Kidney (tissue), 14 donors: ENCODE results near the gene PHF3. TPM values are rescaled to one million over a fixed set of nuclear protein-coding genes. Genes with fewer than 3 reads are reported as not detected.

Source experiments
- DNase-seq, 5 donors: peaks; one replicate each; pipeline ENCODE4 v3.0.0-alpha.2; 2013 to 2020
- FAIRE-seq: peaks from 2 replicates; lab custom pipeline; 2012; peaks lifted over from hg19 to GRCh38; lab: Jason Lieb, UNC
- H3K27ac ChIP-seq, 2 donors: one replicate each; pipeline ENCODE4 v1.7.0; 2013; ENCODE audit warnings: low read depth in 2 of 2, low read length in 2 of 2, inconsistent platforms in 1 of 2
- H3K27me3 ChIP-seq: one replicate; pipeline ENCODE4 v1.7.1; 2013; ENCODE audit warnings: low read length, inconsistent platforms; ENCODE audit not compliant: control insufficient read depth, insufficient read depth
- H3K36me3 ChIP-seq, 3 donors: one replicate each; pipeline versions ENCODE4 v1.7.0 to v1.7.1; 2013; ENCODE audit warnings: low read length in 3 of 3, control low read depth in 1 of 3, inconsistent platforms in 1 of 3; ENCODE audit not compliant: insufficient read depth in 3 of 3, control insufficient read depth in 2 of 3
- H3K4me1 ChIP-seq, 3 donors: one replicate each; pipeline versions ENCODE4 v1.7.0 to v1.7.1; 2013; ENCODE audit warnings: low read length in 3 of 3, inconsistent platforms in 1 of 3, low read depth in 1 of 3; ENCODE audit not compliant: control insufficient read depth in 2 of 3, insufficient read depth in 2 of 3
- H3K4me3 ChIP-seq, 3 donors: one replicate each; pipeline versions ENCODE4 v1.7.0 to v1.8.1; 2013; ENCODE audit warnings: low read length in 3 of 3, control low read depth in 1 of 3, inconsistent platforms in 1 of 3
- H3K9ac ChIP-seq, 3 donors: one replicate each; pipeline versions ENCODE4 v1.7.0 to v1.7.1; 2013; ENCODE audit warnings: low read length in 3 of 3, control low read depth in 1 of 3, inconsistent platforms in 1 of 3
- H3K9me3 ChIP-seq, 3 donors: one replicate each; pipeline versions ENCODE4 v1.7.0 to v1.7.1; 2013; ENCODE audit warnings: low read length in 3 of 3, control low read depth in 1 of 3, inconsistent platforms in 1 of 3; ENCODE audit not compliant: control insufficient read depth in 2 of 3, insufficient read depth in 1 of 3
- CTCF ChIP-seq: IDR thresholded peaks from 3 replicates; pipeline ENCODE4 v1.5.1; 2012; ENCODE audit warnings: mild to moderate bottlenecking, moderate library complexity, borderline replicate concordance; ENCODE audit not compliant: insufficient read depth; ENCODE audit errors: extremely low read depth
- intact Hi-C: fragments of 100-400 bp; cut with DNase I; formaldehyde crosslinking; loops from one replicate; pipeline ENCODE4 v1.11.1; 2022
- polyA plus RNA-seq: library from polyadenylated mRNA; stranded (reverse); fragments of 350-450 nt; fragmentation: Illumina TruSeq; extraction: RNeasy Lipid Tissue Mini Kit (QIAGEN cat#74804); gene quantifications from one replicate; pipeline ENCODE4 v1.2.3, GENCODE V29; 2014; ENCODE audit warnings: low read depth, low replicate concordance; ENCODE audit not compliant: insufficient read depth
- total RNA-seq: library from RNA; stranded (reverse); fragmentation: NEBNext Ultra II Directional; extraction: Animal tissue kit (Norgen Biotek cat#: 25700); gene quantifications from one replicate; pipeline ENCODE4 v1.2.1, GENCODE V29; 2021
- donor health status: control.
- donor health status: control.
- donor health status: control.
- donor health status: control.
- donor health status: control.
- donor health status: DM: yes; HTN: yes; CAD: no.
- donor health status: Normal renal cell carcinoma (clear cell type).

PHF3 gene
- total and polyA plus RNA-seq, 2 donors from 2014 or later: 9.5 to 58.3 TPM

GRCh38 chr6:63661769-63662168 lies 26.2 kb downstream of the PHF3 start:
- intact Hi-C loops: no loop called here

GRCh38 chr6:63663147-63663955 lies 27.7 kb downstream of the PHF3 start:
- Histone ChIP-seq H3K4me3 (no peak overlapping the region), H3K4me1 (no peaks in the 10 kb centered on the region), H3K9me3 (no peaks in the 10 kb centered on the region), H3K36me3 (no peaks in the 10 kb centered on the region), H3K27me3 (no peaks in the 10 kb centered on the region), H3K9ac (no peak overlapping the region), H3K27ac (no peak overlapping the region)
- no peak for FAIRE-seq
- intact Hi-C loops: no loop called here
- no peak for DNase-seq
- TF ChIP-seq CTCF: no peak

More at GRCh38 chr6:63661769-63662168, 26.2 kb downstream of the PHF3 start:
- Histone ChIP-seq H3K27me3 (no peaks in the 10 kb centered on the region), H3K36me3 (no peaks in the 10 kb centered on the region), H3K9ac (no peak overlapping the region), H3K4me3 (no peak overlapping the region), H3K27ac (no peak overlapping the region), H3K9me3 (no peaks in the 10 kb centered on the region), H3K4me1 (no peaks in the 10 kb centered on the region)
- no peak for TF ChIP-seq CTCF
- FAIRE-seq (no peak), DNase-seq (no peak)

GRCh38 chr6:63663956-63664281 lies 28.3 kb downstream of the PHF3 start:
- Histone ChIP-seq H3K9ac (no peak overlapping the region), H3K4me3 (peak overlapping the region in 1 of 3 donors; percentile 7), H3K27me3 (no peaks in the 10 kb centered on the region), H3K36me3 (no peaks in the 10 kb centered on the region), H3K27ac (no peak overlapping the region), H3K9me3 (no peaks in the 10 kb centered on the region), H3K4me1 (no peaks in the 10 kb centered on the region)
- intact Hi-C loops: no loop called here
- DNase-seq (no peak), FAIRE-seq (no peak)
- no peak for TF ChIP-seq CTCF
